ENCODE measurements around the gene PTPRN2. TPM values are rescaled to one million over a fixed set of nuclear protein-coding genes. Genes with fewer than 3 reads are reported as not detected.

The PTPRN2 gene
- total and polyA plus RNA-seq, 2 of the 13 experiments (the other 11 are each of a cell fraction or from before 2014, with no cell fraction given), result 2.5 to 24.2 TPM

- no peak for FAIRE-seq
- no TSS peak for BruUV-seq (replicated peaks)
- H3K79me2 ChIP-seq (ENCODE audit: insufficient read depth, low read length), result no peaks in the 10 kb centered on the region
- ChIA-PET CTCF (ENCODE audit: low intra/inter-chr PET ratio, low total read pairs) (no interaction called here), POLR2A (no interaction called here)
- no peak overlapping the region for H3K4me3 ChIP-seq (replicated peaks in 1 of 3; ENCODE audit: insufficient read depth in 1 of 3, low read depth in 2 of 3, low read length in 3 of 3)
- in situ Hi-C loops (cut with HindIII; ENCODE audit: extremely low pct_ligation_motif_present, low pct_unique_long_range_greater_than_20kb) (no loop called here), intact Hi-C loops (cut with micrococcal nuclease; ENCODE audit: unreplicated experiment) (no loop called here)
- H4K20me1 ChIP-seq (ENCODE audit: insufficient read depth, low read length), result peaks cover 7% of the 10 kb centered on the region
- no peaks in the 10 kb centered on the region; a peak in 1 of 5 replicates for H3K36me3 ChIP-seq (replicated peaks in 1 of 2; ENCODE audit: control insufficient read depth in 1 of 2, insufficient read depth in 2 of 2, low read length in 2 of 2)
- peaks cover 0 to 8% of the 10 kb centered on the region in 2 experiments; a peak in 2 of 5 replicates for H3K27me3 ChIP-seq (ENCODE audit: control insufficient read depth in 1 of 2, insufficient read depth in 2 of 2, low read length in 2 of 2)
- no peak for DNase-seq (ENCODE audit: low spot score)
- WGBS (ENCODE audit: low lambda C conversion rate), result 43% methylated on average over 10 of the region's 27 CpGs
- no peak overlapping the region for H3K27ac ChIP-seq (ENCODE audit: extremely low read length, insufficient read depth, low read length)
- H3K9ac ChIP-seq (ENCODE audit: insufficient read depth, low read depth, low read length), result no peak overlapping the region
- H3K4me1 ChIP-seq (ENCODE audit: insufficient read depth, low read length), result no peaks in the 10 kb centered on the region
- H3K9me3 ChIP-seq (ENCODE audit: low read length), result no peaks in the 10 kb centered on the region
- no peak for ATAC-seq
- no peak overlapping the region for H2AFZ ChIP-seq (ENCODE audit: low read length)
- no peak overlapping the region for H3K4me2 ChIP-seq (ENCODE audit: low read depth, low read length)
- TF ChIP-seq LRRFIP1 (CRISPR knock-in tag; conservative IDR thresholded peaks at IDR 0.05) (no peak), ZNF549 (CRISPR knock-in tag; IDR thresholded peaks at IDR 0.05) (no peak), NFYB (CRISPR knock-in tag; IDR thresholded peaks at IDR 0.05) (no peak), ERF (CRISPR knock-in tag; IDR thresholded peaks at IDR 0.05) (no peak), ZNF296 (CRISPR knock-in tag; conservative IDR thresholded peaks at IDR 0.05) (no peak), ZC3H13 (CRISPR knock-in tag; IDR thresholded peaks at IDR 0.05) (no peak), ZNF432 (CRISPR knock-in tag; IDR thresholded peaks at IDR 0.05; ENCODE audit: borderline replicate concordance) (no peak), ATF7 (IDR thresholded peaks at IDR 0.05) (no peak), ATF7 (CRISPR knock-in tag; IDR thresholded peaks at IDR 0.05) (no peak), ZNF609 (CRISPR knock-in tag; IDR thresholded peaks at IDR 0.05; ENCODE audit: borderline replicate concordance) (no peak), ZNF770 (CRISPR knock-in tag; IDR thresholded peaks at IDR 0.05) (no peak), MEF2D (CRISPR knock-in tag; IDR thresholded peaks at IDR 0.05) (no peak), RAD51 (IDR thresholded peaks at IDR 0.05; ENCODE audit: borderline replicate concordance) (no peak), DMAP1 (CRISPR knock-in tag; IDR thresholded peaks at IDR 0.05) (no peak), ZNF251 (CRISPR knock-in tag; IDR thresholded peaks at IDR 0.05) (no peak), ZNF264 (CRISPR knock-in tag; IDR thresholded peaks at IDR 0.05) (no peak)
Measured at GRCh38 chr7:157784041-157784835, 803.4 kb downstream of the PTPRN2 start.
